NCI-H524 treated with DMSO at 0.1 percent for 48 hours (cell line): Measurements from ENCODE around the gene WDR33.

Source experiments
- DNase-seq: peaks from one replicate; lab custom pipeline; 2025; lab: John Stamatoyannopoulos, UW

WDR33 gene

GRCh38 chr2:127671557-127672302, 139.2 kb downstream of the WDR33 start:
- DNase-seq, result no peak

DNA sequence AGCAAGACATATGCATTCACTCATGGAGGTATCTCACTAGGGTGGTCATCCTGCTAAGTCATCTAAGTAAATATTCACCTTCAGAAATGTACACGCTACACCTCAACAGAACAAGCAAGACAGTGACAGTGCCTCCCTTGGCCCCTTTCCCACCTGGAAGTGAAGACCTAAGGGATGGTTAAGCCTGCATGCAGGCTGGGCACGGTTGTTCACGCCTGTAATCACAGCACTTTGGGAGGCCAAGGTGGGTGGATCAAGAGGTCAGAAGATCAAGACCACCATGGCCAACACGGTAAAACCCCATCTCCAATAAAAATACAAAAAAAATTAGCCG, 140.0 kb downstream of the WDR33 start:
- no peak for DNase-seq

- no peak for DNase-seq
These were observed 140.7 kb downstream of the WDR33 start for GRCh38 chr2:127670055-127670956.

- no peak for DNase-seq
These were observed 141.9 kb downstream of the WDR33 start for GRCh38 chr2:127669056-127669455.

DNA sequence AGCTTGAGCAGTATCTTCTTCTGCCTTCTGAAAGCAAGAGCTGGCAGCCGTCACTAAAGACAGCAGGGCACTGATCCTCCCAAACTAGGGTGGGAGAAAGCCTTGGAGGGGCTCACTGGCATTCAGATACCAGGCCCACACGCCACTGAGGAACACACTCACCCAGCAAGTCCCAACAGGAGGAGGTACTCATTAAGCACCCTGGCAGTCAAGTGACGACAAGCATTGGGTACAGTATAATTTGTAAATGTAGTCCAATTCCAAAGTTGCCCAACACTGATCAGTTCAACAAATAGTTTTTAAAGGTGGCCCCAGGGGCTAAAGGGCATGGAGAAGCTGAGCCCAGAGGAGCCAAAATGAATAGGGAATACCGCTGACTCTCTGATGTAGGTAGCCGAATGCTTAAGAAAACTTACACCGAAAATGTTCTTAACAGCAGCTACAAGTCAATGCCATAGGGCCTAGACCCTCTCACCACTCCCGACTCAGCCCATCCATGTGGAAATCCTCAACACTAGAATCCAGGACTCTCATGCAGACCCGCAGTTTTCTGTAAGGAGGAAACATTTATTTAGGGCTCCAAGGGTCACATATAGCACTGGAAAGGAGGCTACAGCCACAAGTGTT, 145.6 kb downstream of the WDR33 start:
- no peak for DNase-seq

DNA sequence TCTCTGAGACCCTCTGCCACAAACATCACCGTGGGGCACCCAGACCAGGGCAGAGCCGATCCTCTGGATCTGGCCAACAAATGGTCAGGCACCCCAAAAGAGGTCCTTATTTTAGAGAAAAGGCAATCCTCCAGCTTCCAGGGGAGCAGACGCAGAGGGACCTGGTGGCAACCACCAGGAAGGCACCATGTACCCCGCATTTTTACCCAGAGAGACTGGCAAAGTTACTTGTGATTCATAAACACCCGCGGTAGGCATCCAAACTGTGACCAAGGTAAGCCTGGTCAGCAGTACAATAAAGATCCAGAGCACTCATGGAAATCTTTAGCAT, 146.1 kb downstream of the WDR33 start:
- DNase-seq, result no peak

DNA sequence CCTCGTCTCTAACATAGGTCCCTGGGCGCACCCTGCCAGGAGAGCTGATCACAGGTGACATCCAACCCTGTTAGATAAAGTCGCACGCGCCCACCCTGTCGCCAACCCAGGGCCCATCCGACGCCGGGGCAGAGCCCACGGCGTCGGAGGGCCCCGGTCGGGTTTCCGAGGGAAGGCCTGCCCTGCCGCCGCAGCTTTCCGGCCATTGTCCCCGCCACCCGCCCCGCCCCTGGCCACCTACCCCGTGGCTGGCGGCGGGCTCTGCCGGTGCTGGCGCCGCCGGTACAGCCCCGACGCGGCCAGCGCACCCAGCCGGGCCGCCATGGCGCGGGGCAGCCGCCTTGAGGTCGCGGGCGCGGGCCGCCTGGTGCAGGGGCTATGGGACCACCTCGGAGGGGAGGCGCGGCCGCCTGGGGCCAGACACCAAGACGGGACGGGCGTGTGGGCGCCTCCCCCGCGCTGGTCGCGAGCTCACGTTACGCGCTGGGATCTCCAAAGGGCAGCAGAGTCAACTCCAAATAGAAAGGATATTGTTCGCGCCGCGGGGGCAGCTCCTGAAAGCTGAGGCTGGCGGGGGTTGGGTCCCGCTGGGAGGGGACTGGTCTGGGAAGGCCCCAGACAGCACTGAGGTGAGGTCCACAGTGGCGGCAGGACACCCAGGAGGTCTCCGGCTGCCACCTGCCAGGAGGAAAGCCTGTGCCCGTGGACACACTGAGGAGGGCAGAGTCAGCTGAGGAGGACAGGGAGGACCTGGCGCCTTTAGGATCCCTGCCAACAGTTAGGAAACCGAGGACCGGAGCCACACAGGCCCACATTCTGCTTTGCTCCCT, 146.7 kb downstream of the WDR33 start:
- no peak for DNase-seq

- DNase-seq, result no peak
These were observed 147.4 kb downstream of the WDR33 start for GRCh38 chr2:127663566-127664064.

DNA sequence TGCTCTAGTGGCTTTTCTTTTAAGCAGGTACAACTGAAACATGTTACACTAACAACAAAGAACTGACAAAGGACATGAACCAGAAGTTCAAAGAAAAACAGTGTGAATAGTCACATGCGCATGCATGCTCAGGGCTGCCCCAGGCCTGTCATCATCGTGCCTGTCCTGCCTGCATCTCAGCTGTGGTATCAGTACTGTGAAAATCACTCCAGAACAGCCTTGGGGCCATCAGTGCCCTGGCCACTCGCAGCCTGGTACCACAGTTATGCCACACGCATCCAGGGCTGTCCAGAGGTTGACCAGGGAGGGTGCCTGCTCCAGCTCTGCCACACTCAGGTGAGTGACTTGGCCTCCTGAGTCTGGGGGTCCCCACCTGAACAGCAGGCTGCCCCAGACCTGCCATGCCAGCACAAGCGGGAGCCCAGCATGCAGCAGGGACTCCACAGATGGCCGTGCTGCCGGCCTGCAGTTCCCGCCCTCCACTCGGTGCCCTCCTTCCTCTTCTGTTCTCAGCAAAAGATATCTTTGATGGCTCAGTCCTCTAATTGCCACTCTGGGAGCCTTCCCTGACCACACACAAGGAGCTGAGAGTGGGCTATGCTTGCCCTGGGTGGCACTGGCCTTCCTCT, 147.9 kb downstream of the WDR33 start:
- no peak for DNase-seq

DNA sequence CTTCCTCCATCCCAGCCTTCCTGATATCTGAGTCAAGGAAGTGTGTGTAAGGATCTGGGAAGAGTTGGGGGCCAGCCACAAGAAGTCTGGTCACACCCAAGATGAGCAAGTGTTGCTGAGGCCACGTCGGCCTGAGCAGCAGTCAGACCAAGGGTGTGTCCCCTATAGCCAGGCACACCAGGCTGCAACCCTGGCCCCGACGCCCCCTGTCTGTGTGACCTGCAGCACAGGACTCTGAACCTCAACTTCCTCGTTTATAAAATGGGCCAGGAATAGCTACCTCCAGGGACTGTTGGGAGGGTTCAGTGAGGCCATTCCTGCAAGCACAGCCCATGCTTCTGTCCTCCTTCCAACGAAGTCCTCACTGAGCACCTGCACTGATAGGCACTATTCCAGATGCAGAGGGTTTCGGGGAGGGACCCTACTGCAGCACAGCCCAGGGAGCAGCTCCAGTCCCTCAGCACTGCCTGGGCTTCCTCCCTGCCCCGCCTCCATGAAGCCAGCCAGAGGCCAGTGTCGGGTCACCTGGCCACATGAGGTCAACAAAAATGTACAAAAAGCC, 148.9 kb downstream of the WDR33 start:
- DNase-seq, result no peak

- DNase-seq, result no peak
These were observed 149.8 kb downstream of the WDR33 start for GRCh38 chr2:127661072-127661649.

DNA sequence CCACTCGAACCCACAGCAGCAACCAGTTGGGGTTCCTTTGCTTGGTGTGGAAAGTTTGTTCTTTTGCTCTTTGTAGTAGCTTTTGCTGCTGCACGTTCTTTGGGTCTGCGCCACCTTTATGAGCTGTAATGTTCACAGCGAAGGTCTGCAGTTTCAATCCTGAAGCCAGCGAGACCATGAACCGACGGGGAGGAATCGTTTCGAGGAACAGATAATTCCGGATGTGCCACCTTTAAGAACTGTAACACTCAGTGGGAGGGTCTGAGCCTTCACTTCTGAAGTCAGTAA, 150.7 kb downstream of the WDR33 start:
- no peak for DNase-seq

- no peak for DNase-seq
These were observed 151.3 kb downstream of the WDR33 start for GRCh38 chr2:127659408-127660290.

- no peak for DNase-seq
These were observed 152.1 kb downstream of the WDR33 start for GRCh38 chr2:127658641-127659407.

DNA sequence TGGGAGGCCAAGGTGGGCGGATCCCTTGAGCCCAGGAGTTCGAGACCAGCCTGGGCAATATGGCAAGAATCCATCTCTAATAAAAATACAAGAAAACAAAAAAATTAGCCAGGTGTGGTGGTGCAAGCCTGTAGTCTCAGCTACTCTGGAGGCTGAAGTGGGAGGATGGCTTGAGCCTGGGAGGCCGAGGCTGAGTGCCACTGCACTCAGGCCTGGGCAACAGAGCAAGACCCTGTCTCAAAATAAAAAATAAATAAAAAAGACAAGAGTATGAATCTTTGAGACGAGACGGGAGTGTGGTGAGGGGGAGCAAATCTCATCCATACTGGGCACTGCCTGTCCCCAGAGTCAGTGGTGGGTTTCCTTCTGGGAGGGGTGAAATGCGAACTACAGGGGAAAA, 152.8 kb downstream of the WDR33 start:
- DNase-seq, result no peak

DNA sequence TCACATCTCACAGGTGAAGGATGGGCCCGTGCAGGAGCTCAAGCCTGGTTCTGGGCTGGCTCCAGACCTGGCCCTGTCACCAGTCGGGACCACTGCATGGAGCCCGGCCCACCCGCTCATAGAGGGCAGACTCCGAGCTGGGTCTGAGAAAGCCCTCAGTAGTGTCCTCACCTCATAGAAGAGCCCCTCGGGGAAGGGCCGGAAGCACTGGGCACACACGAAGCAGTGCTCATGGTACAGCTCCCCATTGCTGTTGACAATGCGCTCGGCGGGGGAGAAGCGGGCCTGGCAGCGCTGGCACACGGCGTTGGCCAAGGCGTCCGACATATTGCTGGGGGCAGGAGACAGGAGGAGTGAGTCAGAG, 153.8 kb downstream of the WDR33 start:
- no peak for DNase-seq

DNA sequence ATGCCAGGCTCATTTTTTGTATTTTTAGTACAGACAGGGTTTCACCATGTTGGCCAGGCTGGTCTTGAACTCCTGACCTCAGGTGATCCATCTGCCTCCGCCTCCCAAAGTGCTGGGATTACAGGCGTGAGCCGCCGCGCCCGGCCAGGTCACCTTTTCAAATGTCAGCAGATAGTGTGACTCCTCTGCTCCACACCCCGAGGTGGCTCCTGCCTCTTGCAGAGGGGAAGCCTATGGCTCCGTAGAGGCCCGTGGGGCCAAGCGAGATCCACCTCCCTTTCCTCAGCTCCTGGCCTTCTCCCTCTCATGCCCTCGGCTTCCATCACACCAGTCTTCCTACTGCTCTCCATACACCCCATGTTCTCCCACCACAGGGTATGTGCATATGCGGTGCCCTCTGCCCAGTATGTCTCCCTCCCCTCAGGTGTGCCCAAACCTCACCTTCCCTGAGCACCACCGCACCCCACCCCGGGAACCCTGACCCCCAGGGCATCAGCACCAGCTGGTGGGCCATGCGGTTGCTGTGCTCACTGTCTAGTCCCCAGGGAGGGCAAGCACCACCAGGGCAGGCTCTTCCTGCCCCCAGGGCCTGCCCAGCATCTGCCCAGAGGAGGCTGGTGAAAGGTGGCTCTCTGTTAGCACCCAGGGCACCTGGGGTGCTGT, 154.3 kb downstream of the WDR33 start:
- no peak for DNase-seq

DNA sequence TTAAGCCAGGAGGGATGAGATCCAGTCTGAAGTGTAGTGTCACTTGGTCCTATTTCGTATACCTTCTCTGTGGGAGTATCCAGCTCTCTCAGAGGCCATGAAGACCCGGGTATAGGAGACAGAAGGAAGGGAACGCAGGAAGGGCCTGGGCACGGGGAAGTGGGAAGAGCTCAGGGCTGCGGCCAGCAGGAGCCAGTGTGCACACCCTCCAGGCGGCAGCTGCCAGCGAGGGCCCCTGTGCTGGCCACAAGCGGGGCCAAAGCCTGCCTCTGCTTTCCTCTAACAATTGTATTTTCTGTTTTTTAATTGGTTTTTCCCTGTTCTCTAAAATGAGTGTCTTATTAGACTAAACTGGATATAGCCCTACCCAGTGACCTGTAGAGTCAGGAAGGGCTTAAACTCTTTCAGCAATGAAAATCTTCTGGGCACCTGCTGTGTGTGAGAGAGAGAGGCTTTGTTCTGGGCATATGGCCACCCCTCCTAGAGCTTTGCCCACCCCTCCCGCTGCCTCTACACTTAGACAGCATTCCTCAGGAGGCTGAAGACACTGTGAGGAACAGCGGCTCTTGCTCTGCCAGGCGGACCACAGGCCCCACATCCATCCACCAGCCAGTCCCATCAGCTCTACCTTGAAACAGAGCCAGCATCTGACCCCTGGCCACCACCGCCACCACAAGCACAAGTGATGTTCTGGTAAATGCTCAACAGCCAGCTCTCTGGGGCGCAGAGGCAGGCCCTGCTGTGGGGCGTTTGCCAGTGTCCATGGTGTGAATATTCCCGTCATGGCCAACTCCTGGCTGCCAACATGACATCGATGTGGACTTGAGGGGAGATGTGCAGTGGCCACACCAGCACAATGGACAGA, 155.5 kb downstream of the WDR33 start:
- peak; percentile 43 for DNase-seq
